VCaP (cell line): Measurements from ENCODE around the gene SDK1.

Experiments
- H3K27ac ChIP-seq: fragments of 450-650 bp; 2 replicates; pipeline ENCODE4 v1.5.1; 2017
- CTCF ChIP-seq: fragments of 450-650 bp; conservative IDR thresholded peaks from 2 replicates; pipeline ENCODE4 v1.5.1; 2017; ENCODE audit warnings: mild to moderate bottlenecking, moderate library complexity

SDK1 gene

GRCh38 chr7:4110438-4110837 lies 809.4 kb downstream of the SDK1 start:
- TF ChIP-seq CTCF, result no peak

GRCh38 chr7:4111166-4111565 lies 810.1 kb downstream of the SDK1 start:
- no peak overlapping the region for H3K27ac ChIP-seq
- TF ChIP-seq CTCF, result no peak

More at GRCh38 chr7:4110438-4110837, 809.4 kb downstream of the SDK1 start:
- H3K27ac ChIP-seq, result no peak overlapping the region

- TF ChIP-seq CTCF, result no peak
- H3K27ac ChIP-seq, result no peak overlapping the region
Observed at GRCh38 chr7:4113271-4113670, 812.2 kb downstream of the SDK1 start.

- no peak overlapping the region for H3K27ac ChIP-seq
- no peak for TF ChIP-seq CTCF
Observed at GRCh38 chr7:4113976-4114375, 812.9 kb downstream of the SDK1 start.

- TF ChIP-seq CTCF, result no peak
- no peak overlapping the region for H3K27ac ChIP-seq
Observed at GRCh38 chr7:4115442-4115841, 814.4 kb downstream of the SDK1 start.

GRCh38 chr7:4115941-4116610 lies 815.0 kb downstream of the SDK1 start:
- no peak for TF ChIP-seq CTCF
- no peak overlapping the region for H3K27ac ChIP-seq

GRCh38 chr7:4119848-4120247 lies 818.8 kb downstream of the SDK1 start:
- no peak for TF ChIP-seq CTCF
- no peak overlapping the region for H3K27ac ChIP-seq
